ENCODE measurements around the gene MSH3.
"Not testable (repeated sequence)": the region's sequence is repeated elsewhere in the genome, so short reads cannot be mapped to it uniquely, and the experiment has no call there.

MSH3 gene

DNA sequence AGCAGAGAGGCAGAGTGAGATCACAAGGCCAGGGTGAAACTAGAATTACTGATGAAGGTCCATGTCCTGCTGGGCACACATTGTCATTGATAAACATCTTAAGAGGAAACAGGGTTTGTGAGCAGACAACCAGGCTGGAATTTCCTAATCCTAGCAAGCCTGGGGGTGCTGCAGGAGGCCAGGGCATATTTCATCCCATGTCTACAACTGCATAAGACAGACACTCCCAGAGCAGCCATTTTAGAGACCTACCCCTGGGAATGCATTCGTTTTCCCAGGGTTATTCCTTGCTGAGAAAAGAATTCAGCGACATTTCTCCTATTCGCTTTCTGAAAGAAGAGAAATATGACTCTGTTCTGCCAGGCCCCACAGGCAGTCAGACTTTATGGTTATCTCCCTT is 248.2 kb downstream of the MSH3 start:
- DNase-seq, H3K4me1 Mint-ChIP-seq, H3K4me3 Mint-ChIP-seq, H3K27me3 Mint-ChIP-seq, ATAC-seq, H3K27ac Mint-ChIP-seq: not testable (repeated sequence)
- Mint-ChIP-seq H3K9me3 (peaks cover 10% of the 10 kb centered on the region), H3K36me3 (ENCODE audit: low read depth) (peaks cover 13% of the 10 kb centered on the region)

GRCh38 chr5:80904533-80905187 is 250.2 kb downstream of the MSH3 start:
- H3K4me1 Mint-ChIP-seq, result no peaks in the 10 kb centered on the region
- ATAC-seq (no peak), DNase-seq (no peak)
- H3K4me3 Mint-ChIP-seq, result no peak overlapping the region
- H3K27ac Mint-ChIP-seq, result no peak overlapping the region
- peaks cover 10% of the 10 kb centered on the region for H3K9me3 Mint-ChIP-seq
- H3K27me3 Mint-ChIP-seq, result no peaks in the 10 kb centered on the region
- H3K36me3 Mint-ChIP-seq (ENCODE audit: low read depth), result peaks cover 13% of the 10 kb centered on the region

GRCh38 chr5:80905405-80905804 is 251.0 kb downstream of the MSH3 start:
- Mint-ChIP-seq H3K9me3 (peaks cover 10% of the 10 kb centered on the region), H3K4me3 (no peak overlapping the region), H3K27ac (no peak overlapping the region), H3K4me1 (no peaks in the 10 kb centered on the region), H3K27me3 (no peaks in the 10 kb centered on the region), H3K36me3 (ENCODE audit: low read depth) (peaks cover 12% of the 10 kb centered on the region)
- DNase-seq (no peak), ATAC-seq (no peak)

DNA sequence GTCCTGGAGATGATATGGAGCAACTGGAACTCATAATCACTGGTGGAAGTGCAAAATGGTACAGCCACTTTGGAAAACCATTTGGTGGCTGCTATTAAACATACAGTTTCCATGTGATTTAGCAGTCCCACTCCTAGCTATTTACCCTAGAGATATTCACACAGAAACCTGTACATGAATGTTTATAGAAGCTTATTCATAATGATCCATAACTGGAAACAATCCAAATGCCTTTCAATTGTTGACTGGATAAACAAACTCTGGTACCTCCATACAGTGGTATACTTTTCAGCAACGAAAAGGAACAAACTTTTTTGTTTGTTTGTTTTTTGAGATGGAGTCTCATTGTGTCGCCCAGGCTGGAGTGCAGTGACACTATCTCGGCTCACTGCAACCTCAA is 258.0 kb downstream of the MSH3 start:
- H3K9me3 Mint-ChIP-seq, result no peaks in the 10 kb centered on the region
- peaks cover 4% of the 10 kb centered on the region for H3K36me3 Mint-ChIP-seq (ENCODE audit: low read depth)
- DNase-seq (no peak), ATAC-seq (no peak)
- H3K4me3 Mint-ChIP-seq, result no peak overlapping the region
- H3K27me3 Mint-ChIP-seq, result no peaks in the 10 kb centered on the region
- H3K4me1 Mint-ChIP-seq, result peaks cover 3% of the 10 kb centered on the region
- no peak overlapping the region for H3K27ac Mint-ChIP-seq

DNA sequence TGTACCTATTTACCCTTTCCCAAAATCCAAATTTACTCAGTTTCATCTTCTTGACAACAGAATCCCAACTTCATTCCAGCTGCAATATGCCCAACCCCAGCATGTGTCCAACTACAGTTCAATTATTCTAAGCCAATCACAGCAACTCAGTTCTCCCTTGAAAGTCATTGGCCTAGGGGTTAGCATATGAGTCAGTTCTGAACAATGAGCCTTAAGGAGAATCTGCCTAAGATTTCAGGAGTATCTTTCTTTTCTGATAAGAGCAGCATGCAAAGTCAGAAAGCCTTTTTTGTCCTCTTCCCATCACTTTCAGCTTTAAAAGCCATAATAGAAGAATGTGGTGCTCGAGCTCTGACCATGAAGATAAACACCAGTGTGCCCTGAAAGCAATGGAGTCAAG is 261.3 kb downstream of the MSH3 start:
- ATAC-seq, result no peak

DNA sequence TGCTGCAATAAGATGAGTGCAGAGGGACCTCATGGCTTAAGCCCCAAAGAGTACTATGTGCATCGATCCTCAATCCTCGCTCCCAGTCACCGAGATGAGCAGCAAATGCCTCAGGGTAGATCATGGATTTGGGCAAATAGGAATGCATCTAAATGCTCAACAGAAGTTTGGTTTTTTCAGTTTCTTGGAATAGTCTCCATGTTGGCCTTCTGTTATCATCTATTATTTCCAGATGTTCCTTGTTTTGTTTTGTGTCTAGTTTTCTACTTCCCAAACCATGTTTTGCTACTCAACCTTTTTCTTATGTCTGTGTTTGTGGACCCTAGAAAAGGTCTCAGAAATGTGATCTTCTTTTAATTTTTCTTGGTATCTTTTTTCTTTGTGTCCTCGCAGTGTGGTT is 262.2 kb downstream of the MSH3 start:
- Mint-ChIP-seq H3K9me3 (no peaks in the 10 kb centered on the region), H3K4me3 (no peak overlapping the region), H3K27ac (no peak overlapping the region), H3K4me1 (peaks cover 5% of the 10 kb centered on the region), H3K27me3 (peaks cover 2% of the 10 kb centered on the region), H3K36me3 (ENCODE audit: low read depth) (peaks cover 2% of the 10 kb centered on the region)
- DNase-seq (no peak), ATAC-seq (no peak)

More for the DNA sequence above, 261.3 kb downstream of the MSH3 start:
- peaks cover 2% of the 10 kb centered on the region for H3K27me3 Mint-ChIP-seq
- DNase-seq, result no peak
- peaks cover 4% of the 10 kb centered on the region for H3K36me3 Mint-ChIP-seq (ENCODE audit: low read depth)
- H3K4me1 Mint-ChIP-seq, result peaks cover 5% of the 10 kb centered on the region
- no peaks in the 10 kb centered on the region for H3K9me3 Mint-ChIP-seq
- H3K4me3 Mint-ChIP-seq, result no peak overlapping the region
- no peak overlapping the region for H3K27ac Mint-ChIP-seq

DNA sequence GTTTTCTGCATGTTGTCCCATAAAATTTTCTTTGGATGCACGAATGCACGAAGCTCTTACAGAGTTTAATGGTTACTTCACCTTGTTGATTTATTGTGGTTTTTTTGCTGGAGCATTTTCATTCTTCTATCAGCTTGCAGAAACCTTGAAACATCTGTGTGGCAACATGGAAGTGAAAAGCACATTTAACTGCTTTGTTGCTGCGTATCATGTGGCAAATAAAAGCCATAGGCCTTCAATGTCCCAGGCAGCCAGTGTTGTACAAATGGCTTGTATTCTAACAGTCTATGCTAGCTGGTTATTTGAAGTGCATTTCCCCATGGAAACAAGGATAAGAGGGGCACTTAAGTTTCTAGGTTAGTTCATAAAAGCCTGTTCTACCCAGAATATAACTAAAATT is 263.2 kb downstream of the MSH3 start:
- Mint-ChIP-seq H3K27ac (no peak overlapping the region), H3K4me1 (peaks cover 5% of the 10 kb centered on the region), H3K4me3 (no peak overlapping the region), H3K36me3 (ENCODE audit: low read depth) (peaks cover 2% of the 10 kb centered on the region), H3K9me3 (no peaks in the 10 kb centered on the region), H3K27me3 (peaks cover 2% of the 10 kb centered on the region)
- no peak for DNase-seq
- ATAC-seq, result no peak

- H3K9me3 Mint-ChIP-seq, result no peaks in the 10 kb centered on the region
- no peak overlapping the region for H3K4me3 Mint-ChIP-seq
- H3K27me3 Mint-ChIP-seq, result peaks cover 2% of the 10 kb centered on the region
- ATAC-seq, result no peak
- DNase-seq, result no peak
- H3K4me1 Mint-ChIP-seq, result peaks cover 5% of the 10 kb centered on the region
- H3K36me3 Mint-ChIP-seq (ENCODE audit: low read depth), result no peaks in the 10 kb centered on the region
- H3K27ac Mint-ChIP-seq, result no peak overlapping the region
Observed at GRCh38 chr5:80919678-80920196, 265.3 kb downstream of the MSH3 start.

DNA sequence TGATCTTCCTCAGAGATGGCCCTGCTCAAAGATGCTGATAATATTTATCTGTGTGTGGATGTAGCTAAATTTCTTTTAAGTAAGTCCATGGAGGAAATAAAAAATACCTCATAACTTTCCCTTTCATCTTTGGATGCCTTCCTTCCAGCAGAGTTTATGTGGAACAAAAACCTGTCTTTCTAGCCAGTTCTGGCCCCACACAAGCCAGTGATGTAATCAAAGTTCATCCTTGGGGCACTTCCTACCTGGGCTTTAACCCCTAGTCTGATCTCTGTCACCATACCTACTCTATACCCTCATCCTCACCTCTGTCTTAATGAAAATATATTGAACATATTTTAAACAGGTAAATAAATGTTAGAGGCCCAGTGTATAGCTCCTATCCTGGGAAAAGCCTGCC is 265.9 kb downstream of the MSH3 start:
- Mint-ChIP-seq H3K27me3 (peaks cover 2% of the 10 kb centered on the region), H3K9me3 (no peaks in the 10 kb centered on the region), H3K4me3 (no peak overlapping the region), H3K4me1 (peaks cover 5% of the 10 kb centered on the region), H3K36me3 (ENCODE audit: low read depth) (no peaks in the 10 kb centered on the region), H3K27ac (no peak overlapping the region)
- DNase-seq (no peak), ATAC-seq (no peak)

DNA sequence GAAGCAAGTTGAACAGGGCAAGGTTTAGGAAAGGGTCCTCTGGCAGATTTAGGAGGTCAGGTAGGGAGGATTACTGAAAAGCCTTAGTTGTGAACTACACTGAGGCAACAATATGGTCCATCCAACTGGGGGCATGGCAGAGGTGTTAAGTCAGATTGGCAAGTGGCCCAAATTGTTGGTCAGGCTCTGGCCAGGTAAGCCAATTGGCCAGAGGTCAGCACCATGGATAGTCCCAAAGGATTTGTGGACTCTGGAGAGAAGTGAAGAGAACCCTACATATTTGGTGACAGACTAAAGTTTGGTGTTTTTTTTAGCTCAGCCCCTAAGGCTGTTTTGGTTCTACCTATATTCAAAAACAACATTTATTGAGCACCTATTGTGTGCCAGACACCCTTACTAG is 266.6 kb downstream of the MSH3 start:
- H3K36me3 Mint-ChIP-seq (ENCODE audit: low read depth), result no peaks in the 10 kb centered on the region
- H3K27me3 Mint-ChIP-seq, result peaks cover 2% of the 10 kb centered on the region

DNA sequence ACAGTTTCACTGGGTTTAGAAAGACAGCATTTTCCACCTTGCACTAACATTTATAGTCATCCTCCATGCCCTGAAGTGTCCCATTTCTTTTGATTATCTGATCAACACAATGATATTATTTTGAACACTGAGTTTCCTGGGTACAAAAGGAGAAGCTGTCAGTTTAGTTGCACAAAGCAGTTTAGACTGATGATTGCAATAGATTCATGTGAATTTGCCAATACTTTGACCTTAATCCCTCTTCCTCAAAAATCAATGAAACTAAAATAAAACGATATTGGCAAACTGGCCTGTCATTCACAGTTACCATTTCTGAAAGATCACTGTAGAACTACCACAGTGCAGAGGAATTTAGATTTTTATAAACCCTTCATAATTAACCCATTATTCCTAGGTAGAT is 271.5 kb downstream of the MSH3 start:
- H3K27ac Mint-ChIP-seq, result no peak overlapping the region
- H3K9me3 Mint-ChIP-seq, result no peaks in the 10 kb centered on the region
- H3K27me3 Mint-ChIP-seq, result no peaks in the 10 kb centered on the region
- H3K36me3 Mint-ChIP-seq (ENCODE audit: low read depth), result no peaks in the 10 kb centered on the region
- H3K4me3 Mint-ChIP-seq, result no peak overlapping the region
- no peak for ATAC-seq
- no peak for DNase-seq
- H3K4me1 Mint-ChIP-seq, result peaks cover 6% of the 10 kb centered on the region

More for the DNA sequence above, 266.6 kb downstream of the MSH3 start:
- no peak for DNase-seq
- ATAC-seq, result no peak
- H3K4me3 Mint-ChIP-seq, result no peak overlapping the region
- no peaks in the 10 kb centered on the region for H3K9me3 Mint-ChIP-seq
- H3K4me1 Mint-ChIP-seq, result peaks cover 5% of the 10 kb centered on the region
- H3K27ac Mint-ChIP-seq, result no peak overlapping the region

Measured in activated naive CD8-positive, alpha-beta T cell treated with anti-CD3 and anti-CD28 coated beads, Interleukin-2, amount 50 U/mL, for 24 hours (primary cell).